Mononuclear cell (primary cell): ENCODE data around the gene IL2RA. TPM values are rescaled to one million over a fixed set of nuclear protein-coding genes. Genes with fewer than 3 reads are reported as not detected.
"Not testable (repeated sequence)": the region's sequence is repeated elsewhere in the genome, so short reads cannot be mapped to it uniquely, and the experiment has no call there.

Experiments
- H3K27me3 ChIP-seq: 2 replicates; pipeline ENCODE4 v1.6.0; 2011; ENCODE audit warnings: low read length, control low read depth; ENCODE audit not compliant: insufficient read depth
- H3K4me1 ChIP-seq: 2 replicates; pipeline ENCODE4 v1.5.1; 2011; ENCODE audit warnings: mild to moderate bottlenecking, low read length, control low read depth; ENCODE audit not compliant: insufficient read depth
- H3K4me3 ChIP-seq: 2 replicates; pipeline ENCODE4 v1.5.1; 2011; ENCODE audit warnings: mild to moderate bottlenecking, low read length, moderate library complexity
- H3K9me3 ChIP-seq: 2 replicates; pipeline ENCODE4 v1.5.1; 2011; ENCODE audit warnings: low read depth, mild to moderate bottlenecking, control low read depth, low read length
- total RNA-seq: library from RNA; depleted of rRNA; stranded (reverse); fragments of >200 nt; gene quantifications from one replicate; pipeline ENCODE4 v1.2.3, GENCODE V29; 2012

Gene IL2RA
- total RNA-seq, 1 donor: 3.7 TPM

GRCh38 chr10:6043377-6043776 lies 18.8 kb downstream of the IL2RA start:
- peaks cover 31% of the 10 kb centered on the region for H3K4me1 ChIP-seq
- H3K27me3 ChIP-seq, H3K9me3 ChIP-seq, H3K4me3 ChIP-seq: not testable (repeated sequence)

GRCh38 chr10:6040205-6040604 lies 22.0 kb downstream of the IL2RA start:
- Histone ChIP-seq H3K27me3 (no peaks in the 10 kb centered on the region), H3K4me3 (no peak overlapping the region), H3K4me1 (peaks cover 38% of the 10 kb centered on the region), H3K9me3 (no peaks in the 10 kb centered on the region)

- H3K4me3 ChIP-seq: no peak overlapping the region
These were observed 22.5 kb downstream of the IL2RA start for GRCh38 chr10:6039711-6040110.

GRCh38 chr10:6038071-6038631 lies 24.0 kb downstream of the IL2RA start:
- no peak overlapping the region for H3K4me3 ChIP-seq
- H3K4me1 ChIP-seq: peaks cover 31% of the 10 kb centered on the region
- no peaks in the 10 kb centered on the region for H3K27me3 ChIP-seq
- no peaks in the 10 kb centered on the region for H3K9me3 ChIP-seq

More at GRCh38 chr10:6039711-6040110, 22.5 kb downstream of the IL2RA start:
- no peaks in the 10 kb centered on the region for H3K9me3 ChIP-seq
- no peaks in the 10 kb centered on the region for H3K27me3 ChIP-seq
- peaks cover 33% of the 10 kb centered on the region for H3K4me1 ChIP-seq

- Histone ChIP-seq H3K4me1 (peaks cover 31% of the 10 kb centered on the region), H3K4me3 (no peak overlapping the region), H3K9me3 (no peaks in the 10 kb centered on the region), H3K27me3 (no peaks in the 10 kb centered on the region)
These were observed 24.7 kb downstream of the IL2RA start for GRCh38 chr10:6037422-6037821.

GRCh38 chr10:6036861-6037321 lies 25.3 kb downstream of the IL2RA start:
- H3K4me3 ChIP-seq: no peak overlapping the region
- peaks cover 31% of the 10 kb centered on the region for H3K4me1 ChIP-seq
- H3K9me3 ChIP-seq: no peaks in the 10 kb centered on the region
- no peaks in the 10 kb centered on the region for H3K27me3 ChIP-seq

GRCh38 chr10:6035931-6036575 lies 26.1 kb downstream of the IL2RA start:
- no peaks in the 10 kb centered on the region for H3K9me3 ChIP-seq
- H3K4me1 ChIP-seq: peaks cover 31% of the 10 kb centered on the region
- H3K4me3 ChIP-seq: no peak overlapping the region
- H3K27me3 ChIP-seq: no peaks in the 10 kb centered on the region

GRCh38 chr10:6035101-6035834 lies 26.9 kb downstream of the IL2RA start:
- Histone ChIP-seq H3K4me1 (peaks cover 31% of the 10 kb centered on the region), H3K27me3 (no peaks in the 10 kb centered on the region), H3K4me3 (no peak overlapping the region), H3K9me3 (no peaks in the 10 kb centered on the region)

GRCh38 chr10:6034371-6034770 lies 27.8 kb downstream of the IL2RA start:
- Histone ChIP-seq H3K4me1 (peaks cover 31% of the 10 kb centered on the region), H3K9me3 (no peaks in the 10 kb centered on the region), H3K27me3 (no peaks in the 10 kb centered on the region), H3K4me3 (no peak overlapping the region)

GRCh38 chr10:6033954-6034353 lies 28.2 kb downstream of the IL2RA start:
- Histone ChIP-seq H3K27me3 (no peaks in the 10 kb centered on the region), H3K9me3 (no peaks in the 10 kb centered on the region), H3K4me1 (peaks cover 31% of the 10 kb centered on the region), H3K4me3 (no peak overlapping the region)

GRCh38 chr10:6030940-6031339 lies 31.2 kb downstream of the IL2RA start:
- no peak overlapping the region for H3K4me3 ChIP-seq
- H3K9me3 ChIP-seq: no peaks in the 10 kb centered on the region
- H3K4me1 ChIP-seq: peaks cover 7% of the 10 kb centered on the region
- no peaks in the 10 kb centered on the region for H3K27me3 ChIP-seq

GRCh38 chr10:6030217-6030616 lies 31.9 kb downstream of the IL2RA start:
- Histone ChIP-seq H3K4me3 (no peak overlapping the region), H3K4me1 (peaks cover 7% of the 10 kb centered on the region), H3K9me3 (no peaks in the 10 kb centered on the region), H3K27me3 (no peaks in the 10 kb centered on the region)

- Histone ChIP-seq H3K27me3 (no peaks in the 10 kb centered on the region), H3K4me1 (no peaks in the 10 kb centered on the region), H3K9me3 (no peaks in the 10 kb centered on the region), H3K4me3 (no peak overlapping the region)
These were observed 34.2 kb downstream of the IL2RA start for GRCh38 chr10:6027929-6028328.

GRCh38 chr10:6025683-6026255 lies 36.4 kb downstream of the IL2RA start:
- Histone ChIP-seq H3K9me3 (no peaks in the 10 kb centered on the region), H3K4me3 (no peak overlapping the region), H3K27me3 (no peaks in the 10 kb centered on the region), H3K4me1 (no peaks in the 10 kb centered on the region)

GRCh38 chr10:6024334-6024682 lies 37.9 kb downstream of the IL2RA start:
- Histone ChIP-seq H3K27me3 (no peaks in the 10 kb centered on the region), H3K4me3 (no peak overlapping the region), H3K9me3 (no peaks in the 10 kb centered on the region), H3K4me1 (no peaks in the 10 kb centered on the region)
